Neural cell (in vitro differentiated cells): ENCODE results near the gene NUDT19. TPM values are rescaled to one million over a fixed set of nuclear protein-coding genes. Genes with fewer than 3 reads are reported as not detected.

Source experiments
- H2AFZ ChIP-seq: fragments of 200-600, 300-800 bp; sonication (generic), shearing (Covaris generic); 2 replicates; pipeline ENCODE4 v1.6.0; 2014; ENCODE audit warnings: low read depth, mild to moderate bottlenecking, antibody characterized with exemption, low read length, moderate library complexity
- H3F3A ChIP-seq: fragments of 200-600 bp; shearing (Covaris generic); 2 replicates; pipeline ENCODE4 v1.6.1; 2016; ENCODE audit warnings: mild to moderate bottlenecking, moderate library complexity, mixed read lengths, antibody characterized with exemption, low read length; ENCODE audit not compliant: insufficient read depth, poor library complexity, severe bottlenecking
- H3K27ac ChIP-seq: fragments of 200-600, 300-800 bp; sonication (generic), shearing (Covaris generic); 2 replicates; pipeline ENCODE4 v1.5.1; 2014; ENCODE audit warnings: mild to moderate bottlenecking, low read length, moderate library complexity
- H3K27me3 ChIP-seq: fragments of 300-800, 200-600 bp; sonication (generic), shearing (Covaris generic); 2 replicates; pipeline ENCODE4 v1.6.0; 2014; ENCODE audit warnings: mild to moderate bottlenecking, low read depth, low read length, moderate library complexity; ENCODE audit not compliant: insufficient read depth
- H3K36me3 ChIP-seq: fragments of 300-800, 200-600 bp; sonication (generic), shearing (Covaris generic); 2 replicates; pipeline ENCODE4 v1.5.1; 2014; ENCODE audit warnings: mild to moderate bottlenecking, antibody characterized with exemption, low read length, moderate library complexity; ENCODE audit not compliant: insufficient read depth
- H3K4me2 ChIP-seq: fragments of 300-800, 200-600 bp; sonication (generic), shearing (Covaris generic); 2 replicates; pipeline ENCODE4 v1.6.0; 2014; ENCODE audit warnings: mild to moderate bottlenecking, low read length
- H3K4me3 ChIP-seq: fragments of 300-800, 200-600 bp; sonication (generic), shearing (Covaris generic); 2 replicates; pipeline ENCODE4 v1.5.1; 2014; ENCODE audit warnings: mild to moderate bottlenecking, low read length, moderate library complexity
- H3K79me2 ChIP-seq: fragments of 200-600 bp; shearing (Covaris generic); replicated peaks from 2 replicates; pipeline ENCODE4 v1.6.0; 2014; ENCODE audit warnings: mild to moderate bottlenecking, low read length, moderate library complexity; ENCODE audit not compliant: insufficient read depth
- H3K9ac ChIP-seq: fragments of 300-800, 200-600 bp; sonication (generic), shearing (Covaris generic); 2 replicates; pipeline ENCODE4 v1.6.1; 2016; ENCODE audit warnings: mild to moderate bottlenecking, low read length, mixed read lengths
- H3K9me2 ChIP-seq: fragments of 200-600 bp; shearing (Covaris generic); 2 replicates; pipeline ENCODE4 v1.6.1; 2016; ENCODE audit warnings: mild to moderate bottlenecking, low read length, mixed read lengths; ENCODE audit not compliant: insufficient read depth
- H3K9me3 ChIP-seq: fragments of 200-600, 300-800 bp; sonication (generic), shearing (Covaris generic); 2 replicates; pipeline ENCODE4 v1.6.1; 2016; ENCODE audit warnings: mild to moderate bottlenecking, mixed run types, low read length, moderate library complexity, mixed read lengths
- H4K20me1 ChIP-seq: fragments of 200-600 bp; shearing (Covaris generic); 2 replicates; pipeline ENCODE4 v1.6.1; 2016; ENCODE audit warnings: mild to moderate bottlenecking, mixed run types; ENCODE audit not compliant: insufficient read depth
- CTCF ChIP-seq: fragments of 450-650 bp; IDR thresholded peaks from 2 replicates; pipeline ENCODE4 v1.5.1; 2014; ENCODE audit warnings: antibody characterized with exemption, mild to moderate bottlenecking, moderate library complexity; ENCODE audit not compliant: poor library complexity, severe bottlenecking
- EP300 ChIP-seq: fragments of 450-650 bp; conservative IDR thresholded peaks from 2 replicates; pipeline ENCODE4 v1.6.1; 2014; ENCODE audit warnings: antibody characterized with exemption, mild to moderate bottlenecking, moderate library complexity; ENCODE audit not compliant: poor library complexity, severe bottlenecking
- EZH2 ChIP-seq: fragments of 200-600, 300-800 bp; shearing (Covaris generic), sonication (generic); IDR thresholded peaks from 2 replicates; pipeline ENCODE4 v1.6.1; 2014; ENCODE audit warnings: antibody characterized with exemption, low read length, borderline replicate concordance, mild to moderate bottlenecking; ENCODE audit not compliant: insufficient read depth, poor library complexity, severe bottlenecking
- MXI1 ChIP-seq: fragments of 450-650 bp; conservative IDR thresholded peaks from 2 replicates; pipeline ENCODE4 v1.6.1; 2014; ENCODE audit warnings: antibody characterized with exemption, mild to moderate bottlenecking; ENCODE audit not compliant: poor library complexity, severe bottlenecking
- POLR2AphosphoS5 ChIP-seq: IDR thresholded peaks from 2 replicates; pipeline ENCODE4 v1.6.1; 2012
- RAD21 ChIP-seq: fragments of 450-650 bp; conservative IDR thresholded peaks from 2 replicates; pipeline ENCODE4 v1.6.1; 2014; ENCODE audit warnings: antibody characterized with exemption, mild to moderate bottlenecking, moderate library complexity
- REST ChIP-seq: IDR thresholded peaks from 2 replicates; pipeline ENCODE4 v1.6.1; 2012; ENCODE audit warnings: borderline replicate concordance
- SMC3 ChIP-seq: fragments of 450-650 bp; conservative IDR thresholded peaks from 2 replicates; pipeline ENCODE4 v1.6.1; 2014; ENCODE audit warnings: antibody characterized with exemption, mild to moderate bottlenecking, moderate library complexity; ENCODE audit not compliant: poor library complexity
- TAF1 ChIP-seq: IDR thresholded peaks from 2 replicates; pipeline ENCODE4 v1.6.1; 2012; ENCODE audit warnings: low read depth
- polyA plus RNA-seq: library from polyadenylated mRNA; depleted of rRNA; stranded (reverse); fragments of >200 nt; gene quantifications from 2 replicates; pipeline ENCODE4 v1.2.3, GENCODE V29; 2014
- small RNA-seq, 3 experiments: library from RNA; depleted of rRNA; stranded (forward); fragments of <200 nt; gene quantifications; one replicate each; pipeline ENCODE3, GENCODE V24; 2012

NUDT19 gene
- polyA plus RNA-seq, 1 donor from 2014 or later = 1.2 TPM

DNA sequence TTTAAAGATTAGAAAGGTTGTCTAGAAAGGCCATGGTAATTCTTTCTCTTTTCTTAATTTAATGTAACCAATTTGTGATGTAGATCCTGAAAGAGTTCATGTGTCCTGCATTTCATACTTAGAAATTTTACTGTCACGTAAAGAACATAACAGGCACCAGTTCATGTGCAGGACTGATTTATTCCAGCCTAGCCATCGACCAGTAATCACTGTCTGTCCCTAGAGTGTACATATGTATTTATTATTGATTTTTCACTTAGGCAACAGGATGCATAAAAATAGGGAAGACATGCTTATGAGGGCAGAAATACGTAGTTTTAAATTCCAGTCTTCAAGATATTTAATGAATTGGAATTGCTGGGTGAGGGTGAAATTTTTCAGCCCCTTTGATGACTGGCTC, 65.6 kb downstream of the NUDT19 start:
- Histone ChIP-seq H3K27ac (no peak overlapping the region), H3K36me3 (no peaks in the 10 kb centered on the region), H4K20me1 (no peaks in the 10 kb centered on the region), H3K9me2 (no peaks in the 10 kb centered on the region), H3K79me2 (no peaks in the 10 kb centered on the region), H3K9me3 (no peaks in the 10 kb centered on the region), H3F3A (no peaks in the 10 kb centered on the region), H3K27me3 (no peaks in the 10 kb centered on the region), H3K9ac (no peak overlapping the region), H3K4me2 (no peak overlapping the region), H3K4me3 (no peak overlapping the region), H2AFZ (no peak overlapping the region)
- TF ChIP-seq EZH2 = no peak
- no peak for TF ChIP-seq CTCF
- TF ChIP-seq RAD21 = no peak
- no peak for TF ChIP-seq POLR2AphosphoS5
- no peak for TF ChIP-seq EP300
- no peak for TF ChIP-seq REST
- no peak for TF ChIP-seq MXI1
- TF ChIP-seq TAF1 = no peak
- TF ChIP-seq SMC3 = no peak

Small RNA genes within 50 kb of the gene (small RNA-seq; reads per million reads assigned to genes)
- gene RN7SL789P = 0 reads per million in 3 experiments

Other genes starting within 250 kb of the NUDT19 start
- 183 and 189 TPM in 2 replicates for gene PDCD5, start 110.6 kb upstream of the NUDT19 start, polyA plus RNA-seq
- 19.8 and 24.6 TPM in 2 replicates for gene ANKRD27, start 16.6 kb upstream of the NUDT19 start, polyA plus RNA-seq
- gene RGS9BP, start 16.0 kb upstream of the NUDT19 start, polyA plus RNA-seq = 0.10 TPM in 1 of 2 replicates, not detected in the other
- 8.5 and 9.2 TPM in 2 replicates for gene TDRD12, start 27.9 kb downstream of the NUDT19 start, polyA plus RNA-seq
- 2.5 and 2.9 TPM in 2 replicates for gene SLC7A9, start 177.9 kb downstream of the NUDT19 start, polyA plus RNA-seq